Measurements from ENCODE around the gene CPSF3. TPM values are rescaled to one million over a fixed set of nuclear protein-coding genes. Genes with fewer than 3 reads are reported as not detected.

CPSF3 gene
- total and polyA plus RNA-seq, 2 of the 4 experiments (the other 2 are of a cell fraction): 29.2 to 64.5 TPM

GRCh38 chr2:9419541-9419940, 3.9 kb upstream of the CPSF3 start:
- no TSS peak for BruUV-seq (replicated peaks)
- dilution Hi-C loops (cut with HindIII; ENCODE audit: low sequenced_read_pairs, unreplicated experiment): no loop called here
- H2BK120ac ChIP-seq (ENCODE audit: low read depth, low read length): no peak overlapping the region

More at GRCh38 chr2:9419541-9419940, 3.9 kb upstream of the CPSF3 start:
- Histone ChIP-seq H3K4ac (ENCODE audit: low read depth, low read length) (no peak overlapping the region), H2BK5ac (ENCODE audit: low read depth, low read length, poor library complexity, severe bottlenecking) (no peak overlapping the region), H3K79me1 (ENCODE audit: low read depth in 1 of 2, low read length in 2 of 2) (peaks cover 23 to 83% of the 10 kb centered on the region in 2 experiments), H2AK5ac (ENCODE audit: low read depth, low read length) (no peak overlapping the region), H4K91ac (ENCODE audit: insufficient read depth, low read depth, low read length) (no peak overlapping the region), H3K4me3 (ENCODE audit: insufficient read depth, low read depth, low read length) (no peak overlapping the region), H4K5ac (ENCODE audit: low read depth, low read length) (no peak overlapping the region), H3K9ac (ENCODE audit: low read depth, low read length) (no peak overlapping the region), H3K27me3 (ENCODE audit: control insufficient read depth, insufficient read depth, low read length) (no peaks in the 10 kb centered on the region), H2BK15ac (ENCODE audit: low read depth, low read length) (no peak overlapping the region), H3K36me3 (ENCODE audit: control insufficient read depth, insufficient read depth, low read length) (peaks cover 7% of the 10 kb centered on the region), H3K9me1 (ENCODE audit: insufficient read depth, low read length) (peaks cover 8% of the 10 kb centered on the region), H3K18ac (ENCODE audit: low read depth, low read length) (no peak overlapping the region), H3K4me1 (ENCODE audit: control insufficient read depth, insufficient read depth, low read length) (peaks cover 13% of the 10 kb centered on the region), H3K4me2 (ENCODE audit: low read depth, low read length) (no peak overlapping the region), H3K23ac (ENCODE audit: low read depth, low read length) (no peak overlapping the region), H4K8ac (ENCODE audit: low read depth in 2 of 2, low read length in 2 of 2) (no peak overlapping the region), H3K14ac (replicated peaks; ENCODE audit: low read depth, low read length) (no peak overlapping the region), H3K9me3 (ENCODE audit: control insufficient read depth, insufficient read depth, low read length) (no peaks in the 10 kb centered on the region), H3K27ac (ENCODE audit: insufficient read depth, low read length) (no peak overlapping the region), H3K56ac (ENCODE audit: extremely low read depth, insufficient read depth, low read length) (no peak overlapping the region), H2AK9ac (replicated peaks; ENCODE audit: low read depth, low read length, poor library complexity) (no peak overlapping the region), H2BK20ac (ENCODE audit: low read depth, low read length) (no peak overlapping the region), H2AFZ (replicated peaks; ENCODE audit: low read length, poor library complexity) (no peak overlapping the region), H4K20me1 (ENCODE audit: insufficient read depth, low read length) (peaks cover 27% of the 10 kb centered on the region; the same call in 1 of the 2 replicates)
- POLR2A ChIA-PET (ENCODE audit: unreplicated experiment): no interaction called here
- intact Hi-C loops (cut with micrococcal nuclease): no loop called here
- CTCF ChIA-PET: no interaction called here
- no peak for TF ChIP-seq RAD21 (IDR thresholded peaks at IDR 0.05; ENCODE audit: low read length)
- TF ChIP-seq MXI1 (IDR thresholded peaks at IDR 0.05; ENCODE audit: borderline replicate concordance, low read depth, low read length): no peak
- no peak for TF ChIP-seq ELK1 (IDR thresholded peaks at IDR 0.05; ENCODE audit: borderline replicate concordance, low read depth, low read length)
- TF ChIP-seq NFE2L2 (IDR thresholded peaks at IDR 0.05; ENCODE audit: low read depth, low read length): no peak
- TF ChIP-seq RFX5 (IDR thresholded peaks at IDR 0.05; ENCODE audit: low read depth, low read length): no peak
- no peak for TF ChIP-seq CHD1 (IDR thresholded peaks at IDR 0.05; ENCODE audit: low read depth, low read length)
- no peak for TF ChIP-seq POLR2A (IDR thresholded peaks at IDR 0.05; ENCODE audit: low read depth, low read length)
- no peak for TF ChIP-seq FOS (IDR thresholded peaks at IDR 0.05; ENCODE audit: low read depth, low read length)
- TF ChIP-seq MAZ (IDR thresholded peaks at IDR 0.05; ENCODE audit: borderline replicate concordance, low read depth, low read length): no peak
- TF ChIP-seq USF2 (IDR thresholded peaks at IDR 0.05; ENCODE audit: low read depth, low read length): no peak
- ATAC-seq (ENCODE audit: low read depth) (no peak), DNase-seq (no peak)
- 40% methylated on average over 1 of the region's 3 CpGs; no CpG with 5 or more reads in 1 of the 2 experiments for WGBS, 2 experiments (ENCODE audit: extremely low coverage in 2 of 2, insufficient read length in 1 of 2)
- in situ Hi-C loops (cut with MboI; ENCODE audit: low sequenced_read_pairs): no loop called here

All from IMR-90 (cell line).